Measurements from ENCODE around the gene DLEC1. TPM values are rescaled to one million over a fixed set of nuclear protein-coding genes. Genes with fewer than 3 reads are reported as not detected.

DLEC1 gene
- total RNA-seq, 1 experiment from 2014 or later = not detected

GRCh38 chr3:38019658-38020341 is 19.2 kb upstream of the DLEC1 start:
- H3K27ac ChIP-seq (ENCODE audit: low read length) = no peak overlapping the region
- ChIA-PET POLR2A (no interaction called here), CTCF (no interaction called here)
- no peaks in the 10 kb centered on the region for H3K27me3 ChIP-seq (ENCODE audit: control insufficient read depth, insufficient read depth, low read length)
- intact Hi-C loops (cut with micrococcal nuclease; ENCODE audit: unreplicated experiment) (no loop called here), in situ Hi-C loops (cut with HindIII; ENCODE audit: low pct_unique_long_range_greater_than_20kb, low sequenced_read_pairs) (no loop called here)
- H3K9me3 ChIP-seq (ENCODE audit: control insufficient read depth, insufficient read depth, low read depth, low read length) = no peaks in the 10 kb centered on the region
- no TSS peak for BruUV-seq (replicated peaks)
- ATAC-seq (no peak), DNase-seq (ENCODE audit: low read depth, low spot score) (no peak)
- no peak overlapping the region for H3K4me3 ChIP-seq (ENCODE audit: low read depth in 2 of 2, low read length in 2 of 2)
- TF ChIP-seq REST (IDR thresholded peaks at IDR 0.05; ENCODE audit: insufficient read depth in 1 of 2, low read depth in 2 of 2, low read length in 1 of 2) = no peak
- TF ChIP-seq SIN3A (IDR thresholded peaks at IDR 0.05; ENCODE audit: borderline replicate concordance, insufficient read depth, low read depth, low read length) = no peak
- no peak for TF ChIP-seq POLR2AphosphoS5 (IDR thresholded peaks at IDR 0.05; ENCODE audit: low read depth, low read length)
- TF ChIP-seq, protein P1, sequence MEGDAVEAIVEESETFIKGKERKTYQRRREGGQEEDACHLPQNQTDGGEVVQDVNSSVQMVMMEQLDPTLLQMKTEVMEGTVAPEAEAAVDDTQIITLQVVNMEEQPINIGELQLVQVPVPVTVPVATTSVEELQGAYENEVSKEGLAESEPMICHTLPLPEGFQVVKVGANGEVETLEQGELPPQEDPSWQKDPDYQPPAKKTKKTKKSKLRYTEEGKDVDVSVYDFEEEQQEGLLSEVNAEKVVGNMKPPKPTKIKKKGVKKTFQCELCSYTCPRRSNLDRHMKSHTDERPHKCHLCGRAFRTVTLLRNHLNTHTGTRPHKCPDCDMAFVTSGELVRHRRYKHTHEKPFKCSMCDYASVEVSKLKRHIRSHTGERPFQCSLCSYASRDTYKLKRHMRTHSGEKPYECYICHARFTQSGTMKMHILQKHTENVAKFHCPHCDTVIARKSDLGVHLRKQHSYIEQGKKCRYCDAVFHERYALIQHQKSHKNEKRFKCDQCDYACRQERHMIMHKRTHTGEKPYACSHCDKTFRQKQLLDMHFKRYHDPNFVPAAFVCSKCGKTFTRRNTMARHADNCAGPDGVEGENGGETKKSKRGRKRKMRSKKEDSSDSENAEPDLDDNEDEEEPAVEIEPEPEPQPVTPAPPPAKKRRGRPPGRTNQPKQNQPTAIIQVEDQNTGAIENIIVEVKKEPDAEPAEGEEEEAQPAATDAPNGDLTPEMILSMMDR (IDR thresholded peaks at IDR 0.05) = no peak
- no peak for TF ChIP-seq TCF7L2 (IDR thresholded peaks at IDR 0.05; ENCODE audit: low read depth, low read length)
- no peaks in the 10 kb centered on the region for H3K36me3 ChIP-seq (ENCODE audit: control insufficient read depth, insufficient read depth, low read length)
- H3K4me1 ChIP-seq (ENCODE audit: control insufficient read depth, insufficient read depth, low read length) = no peaks in the 10 kb centered on the region

GRCh38 chr3:38020342-38020726 is 18.7 kb upstream of the DLEC1 start:
- ChIA-PET CTCF (no interaction called here), POLR2A (no interaction called here)
- no peak overlapping the region for H3K4me3 ChIP-seq (ENCODE audit: low read depth in 2 of 2, low read length in 2 of 2)
- no peak overlapping the region for H3K27ac ChIP-seq (ENCODE audit: low read length)
- no peaks in the 10 kb centered on the region; the same call in 1 of the 2 replicates for H3K4me1 ChIP-seq (ENCODE audit: control insufficient read depth, insufficient read depth, low read length)
- no peaks in the 10 kb centered on the region for H3K27me3 ChIP-seq (ENCODE audit: control insufficient read depth, insufficient read depth, low read length)
- no peak for TF ChIP-seq REST (IDR thresholded peaks at IDR 0.05; ENCODE audit: insufficient read depth in 1 of 2, low read depth in 2 of 2, low read length in 1 of 2)
- TF ChIP-seq, protein P1 (IDR thresholded peaks at IDR 0.05) = no peak
- TF ChIP-seq SIN3A (IDR thresholded peaks at IDR 0.05; ENCODE audit: borderline replicate concordance, insufficient read depth, low read depth, low read length) = no peak
- TF ChIP-seq POLR2AphosphoS5 (IDR thresholded peaks at IDR 0.05; ENCODE audit: low read depth, low read length) = no peak
- in situ Hi-C loops (cut with HindIII; ENCODE audit: low pct_unique_long_range_greater_than_20kb, low sequenced_read_pairs) (no loop called here), intact Hi-C loops (cut with micrococcal nuclease; ENCODE audit: unreplicated experiment) (no loop called here)
- ATAC-seq (no peak), DNase-seq (ENCODE audit: low read depth, low spot score) (no peak)
- H3K9me3 ChIP-seq (ENCODE audit: control insufficient read depth, insufficient read depth, low read depth, low read length) = no peaks in the 10 kb centered on the region
- no peaks in the 10 kb centered on the region for H3K36me3 ChIP-seq (ENCODE audit: control insufficient read depth, insufficient read depth, low read length)
- no TSS peak for BruUV-seq (replicated peaks)
